Stimulated activated CD8-positive, alpha-beta memory T cell treated with anti-CD3 and anti-CD28 coated beads, Interleukin-4, amount 100 ng/mL, for 1 hour (primary cell): Measurements from ENCODE around the gene CDC42BPG.

Source experiments
- DNase-seq, 2 donors: peaks; one replicate each; pipeline ENCODE4 v3.0.0-alpha.2; 2020; ENCODE audit warnings: low read depth in 2 of 2, low spot score in 1 of 2

The CDC42BPG gene

DNA sequence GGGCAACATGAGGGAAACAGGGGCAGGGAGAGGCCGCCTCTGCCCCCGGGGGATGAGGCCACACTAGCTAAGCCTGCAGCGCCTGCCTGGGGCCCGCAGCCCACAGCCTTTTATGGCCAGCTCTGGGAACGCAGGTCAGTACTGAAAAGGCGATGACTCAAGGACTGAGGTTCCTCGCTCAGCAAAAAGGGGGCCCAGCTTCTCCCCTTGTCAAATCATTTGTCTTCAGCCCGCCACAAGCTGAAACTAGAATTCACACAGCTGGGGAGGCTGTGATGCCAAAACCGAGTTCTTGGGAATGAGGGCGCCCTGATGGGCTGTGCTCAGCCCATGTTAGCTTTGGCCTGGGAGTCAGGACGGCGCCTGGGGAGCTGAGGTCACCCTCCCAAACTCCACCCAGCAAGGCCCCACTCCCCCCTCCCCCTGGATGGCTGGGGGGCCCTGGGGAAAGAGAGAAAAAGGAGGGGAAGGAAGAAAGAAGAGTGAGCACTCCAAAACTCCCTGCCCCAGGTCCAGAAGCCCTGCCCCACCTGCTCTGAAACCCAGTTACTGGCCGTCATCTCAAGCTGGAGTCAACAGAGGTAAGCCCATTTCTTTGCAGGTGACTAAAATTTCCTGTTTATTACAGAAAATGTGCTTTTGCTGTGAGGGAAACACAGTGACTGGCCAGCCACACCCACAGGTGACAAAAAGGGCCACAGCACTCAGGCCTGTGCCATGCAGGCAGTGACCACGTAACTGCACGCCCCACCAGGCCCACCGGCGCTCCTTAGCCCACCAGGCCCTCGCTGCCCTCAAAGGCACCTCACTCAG lies 20.2 kb upstream of the CDC42BPG start:
- DNase-seq: no peak

- DNase-seq: no peak
These were observed 19.7 kb upstream of the CDC42BPG start for GRCh38 chr11:64864135-64864472.

- no peak for DNase-seq
These were observed 19.1 kb upstream of the CDC42BPG start for GRCh38 chr11:64863391-64864060.

DNA sequence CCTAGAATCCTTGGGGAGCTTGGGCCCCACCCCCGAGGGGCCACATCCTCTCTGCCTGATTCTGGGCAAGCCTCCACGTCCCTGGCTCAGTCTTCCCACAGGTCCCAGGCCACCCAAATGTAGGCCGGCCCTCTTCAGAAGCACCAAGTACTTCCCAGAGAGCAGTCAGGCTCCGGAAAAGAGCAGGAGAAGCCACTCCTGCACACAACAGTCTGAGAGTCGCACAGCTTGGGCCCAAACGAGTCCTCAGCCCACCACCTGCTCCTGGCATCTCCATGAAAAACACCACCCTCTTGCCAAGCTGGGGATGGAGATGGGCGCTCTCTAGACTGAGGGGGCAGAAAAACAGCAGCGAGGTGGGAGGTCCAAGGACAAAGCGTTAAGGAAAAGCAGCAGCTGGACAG lies 18.5 kb upstream of the CDC42BPG start:
- no peak for DNase-seq

GRCh38 chr11:64861227-64861975 lies 16.9 kb upstream of the CDC42BPG start:
- no peak for DNase-seq

GRCh38 chr11:64859542-64860414 lies 15.3 kb upstream of the CDC42BPG start:
- DNase-seq: no peak

- no peak for DNase-seq
These were observed 14.2 kb upstream of the CDC42BPG start for GRCh38 chr11:64858467-64859263.

DNA sequence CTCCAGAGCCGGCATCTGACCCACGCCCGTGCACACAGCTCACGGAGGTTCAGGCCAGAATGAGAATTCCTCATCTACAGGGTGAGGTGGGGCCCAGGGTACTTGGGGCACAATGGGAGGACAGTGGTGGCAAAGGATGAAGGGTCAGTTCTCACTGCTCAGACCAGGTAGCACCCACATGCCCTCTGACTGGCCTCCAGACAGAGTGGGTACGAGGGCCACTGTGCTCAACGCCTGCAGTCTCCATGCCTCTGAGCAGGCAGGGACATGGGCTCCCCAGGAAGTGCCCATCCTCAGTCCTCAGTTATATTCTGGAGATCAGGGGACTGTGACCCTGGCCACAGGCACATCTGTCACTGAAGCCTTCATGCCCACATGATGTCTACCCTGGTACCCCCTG lies 13.0 kb upstream of the CDC42BPG start:
- no peak for DNase-seq

- DNase-seq: no peak
These were observed 12.2 kb upstream of the CDC42BPG start for GRCh38 chr11:64856382-64857227.

- DNase-seq: no peak
These were observed 11.3 kb upstream of the CDC42BPG start for GRCh38 chr11:64855596-64856304.

- DNase-seq: no peak
These were observed 10.4 kb upstream of the CDC42BPG start for GRCh38 chr11:64854534-64855502.

DNA sequence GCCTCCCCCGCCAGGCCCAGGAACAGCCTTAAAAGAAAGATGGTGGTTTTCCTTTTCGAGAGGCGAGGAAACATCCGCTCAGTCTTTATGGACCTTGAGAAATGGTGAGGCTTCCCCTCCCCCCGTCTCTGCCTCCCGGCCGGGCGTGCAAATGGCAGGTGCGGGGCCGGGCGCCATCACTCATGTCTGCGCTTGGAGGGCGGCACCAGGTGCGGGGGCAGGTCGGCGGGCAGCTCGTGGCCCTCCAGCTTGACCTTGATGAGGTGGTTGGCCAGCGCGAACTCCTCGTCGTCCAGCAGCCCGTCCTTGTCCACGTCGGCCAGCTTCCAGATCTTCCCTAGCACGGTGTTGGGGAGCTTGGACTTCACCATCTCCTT lies 9.7 kb upstream of the CDC42BPG start:
- DNase-seq: no peak

GRCh38 chr11:64853709-64854108 lies 9.3 kb upstream of the CDC42BPG start:
- no peak for DNase-seq

DNA sequence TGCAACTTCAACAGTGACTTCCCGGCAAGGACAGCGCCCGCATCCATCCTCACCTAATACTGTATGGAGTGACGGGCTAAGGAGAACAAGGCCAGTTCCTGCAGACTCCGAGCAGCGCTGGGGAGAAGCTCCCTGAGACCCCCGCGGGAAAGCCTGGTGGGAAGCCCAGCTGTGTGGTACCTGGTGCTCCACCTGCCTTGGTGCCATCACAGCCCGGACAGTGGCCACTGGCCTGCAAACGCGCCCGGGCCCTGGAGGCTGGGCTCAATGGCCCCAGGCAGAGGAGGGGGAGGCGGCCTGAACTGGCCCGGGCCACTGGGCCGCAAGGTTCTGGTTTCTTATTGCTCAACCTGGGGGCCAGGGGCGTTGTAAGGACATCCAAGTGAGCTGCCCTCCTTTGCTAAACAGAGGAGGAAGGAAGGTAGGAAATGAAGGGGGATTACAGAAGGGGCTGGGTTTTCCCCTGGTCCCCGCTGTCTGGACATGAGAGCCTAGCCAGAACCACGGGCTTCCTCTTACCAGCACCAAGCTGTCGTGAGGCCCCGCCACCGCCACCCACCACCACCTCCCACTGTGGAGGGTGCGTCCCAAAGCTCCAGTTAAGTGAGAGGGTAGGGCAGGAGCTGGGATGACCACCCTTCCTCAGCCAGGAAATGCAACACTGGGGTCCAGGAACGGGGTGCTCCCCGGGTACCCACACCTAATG lies 8.5 kb upstream of the CDC42BPG start:
- no peak for DNase-seq

DNA sequence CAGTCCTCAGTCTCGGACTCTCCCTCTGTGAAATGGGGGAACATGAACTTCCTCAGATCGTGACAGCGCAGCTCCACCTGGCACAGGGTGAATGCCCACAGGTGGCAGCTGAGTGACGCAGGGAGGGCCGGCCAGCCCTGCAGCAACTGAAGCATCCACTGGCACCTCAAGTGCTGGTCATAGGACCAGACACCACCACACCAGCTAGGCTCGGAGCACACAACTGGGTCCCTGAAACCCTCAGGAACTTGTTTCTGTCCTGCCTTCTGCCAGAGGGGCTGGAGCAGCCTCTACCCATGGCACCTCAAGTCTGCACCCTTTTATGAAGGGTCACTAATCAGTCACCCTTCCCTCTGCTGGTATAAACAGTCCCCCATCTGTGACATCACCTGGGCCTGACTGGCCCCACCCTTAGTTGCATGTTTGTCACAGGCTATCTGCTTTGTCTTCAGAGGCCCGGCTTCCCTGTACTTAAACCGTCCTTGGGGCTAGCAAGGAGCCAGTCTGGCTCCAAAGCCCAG lies 7.4 kb upstream of the CDC42BPG start:
- no peak for DNase-seq

DNA sequence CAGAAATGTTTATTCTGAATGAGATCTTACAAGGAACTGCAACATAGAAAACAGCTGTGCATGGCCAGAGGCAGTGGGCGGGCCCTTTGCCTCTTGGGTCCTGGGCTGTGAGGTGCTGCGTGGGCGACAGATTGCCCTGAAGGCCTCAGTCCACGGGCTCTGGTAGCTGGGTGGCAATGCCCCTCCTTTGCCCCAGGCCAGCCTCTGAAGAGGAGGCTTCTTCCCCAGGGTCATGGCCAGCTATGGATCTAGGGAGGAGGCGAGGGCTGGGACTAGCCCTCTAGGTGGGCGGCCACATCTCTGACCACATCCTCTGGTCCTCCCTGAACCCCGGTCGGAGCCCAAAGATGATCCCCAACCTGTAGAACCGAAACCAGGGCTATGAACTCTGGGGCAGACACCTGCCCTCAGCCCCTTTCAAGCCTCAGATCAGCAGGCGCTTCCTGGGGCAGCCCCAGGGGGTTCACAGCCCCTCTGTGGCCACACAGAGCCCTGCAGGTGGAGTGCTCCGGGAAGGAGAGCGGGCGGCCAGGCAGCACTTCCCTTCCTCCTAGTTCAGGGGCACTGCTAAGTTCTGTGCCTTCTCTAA lies 6.6 kb upstream of the CDC42BPG start:
- DNase-seq: no peak
